Activated CD8-positive, alpha-beta memory T cell treated with anti-CD3 and anti-CD28 coated beads for 24 hours (primary cell): ENCODE results near the gene MACO1.
"Not testable (repeated sequence)": the region's sequence is repeated elsewhere in the genome, so short reads cannot be mapped to it uniquely, and the experiment has no call there.

Experiments used
- DNase-seq: peaks from one replicate; pipeline ENCODE4 v3.0.0-alpha.2; 2020

Gene MACO1

GRCh38 chr1:25430073-25430966 lies at the start of gene MACO1:
Gene MACO1 (plus strand): TSS chr1:25430897. CDS start chr1:25431099, 202 bp downstream.
- peak; percentile 100 for DNase-seq

- DNase-seq = not testable (repeated sequence)
Measured at GRCh38 chr1:25382543-25382942, 48.2 kb upstream of the MACO1 start.

GRCh38 chr1:25383090-25383489 lies 47.6 kb upstream of the MACO1 start:
- not testable (repeated sequence) for DNase-seq

DNA sequence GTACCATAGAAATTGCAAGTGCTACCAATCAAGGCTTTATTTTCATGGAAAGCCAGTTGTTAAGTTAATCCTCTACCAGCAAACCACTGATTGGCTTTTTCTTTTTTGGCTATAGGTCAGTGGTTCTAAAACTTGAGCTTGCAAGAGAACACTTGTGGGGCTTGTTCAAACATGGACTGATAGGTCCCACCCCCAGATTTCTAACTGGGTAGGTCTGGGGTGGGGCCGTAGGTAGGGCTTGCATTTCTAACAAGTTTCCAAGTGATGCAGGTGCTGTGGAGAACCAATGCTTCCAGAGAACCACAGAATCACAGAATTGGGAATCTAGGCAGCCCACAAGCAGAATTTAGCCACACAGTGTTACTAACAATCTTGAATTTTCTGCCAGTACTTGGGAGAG lies 46.8 kb upstream of the MACO1 start:
- DNase-seq = not testable (repeated sequence)

- not testable (repeated sequence) for DNase-seq
Measured at GRCh38 chr1:25387096-25387495, 43.6 kb upstream of the MACO1 start.

DNA sequence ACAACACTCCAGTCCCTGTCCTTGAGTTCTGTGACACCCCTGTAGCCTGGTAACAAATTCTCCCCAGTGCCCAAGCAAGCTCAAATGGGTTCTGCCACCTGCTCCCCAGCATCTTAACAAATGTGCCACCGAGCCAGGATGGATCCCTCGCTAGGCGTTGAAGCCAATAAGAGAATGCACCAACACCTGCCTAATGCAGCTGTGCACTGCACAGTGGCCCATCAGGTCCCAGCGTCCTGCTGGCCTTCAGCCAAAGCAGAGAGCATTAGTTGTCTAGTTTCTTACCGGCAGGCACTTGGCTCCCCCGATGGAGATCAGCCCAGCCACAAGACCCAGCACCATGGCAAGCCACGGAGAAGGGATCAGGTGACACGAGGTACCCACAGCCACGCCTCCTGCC lies 42.0 kb upstream of the MACO1 start:
- not testable (repeated sequence) for DNase-seq

DNA sequence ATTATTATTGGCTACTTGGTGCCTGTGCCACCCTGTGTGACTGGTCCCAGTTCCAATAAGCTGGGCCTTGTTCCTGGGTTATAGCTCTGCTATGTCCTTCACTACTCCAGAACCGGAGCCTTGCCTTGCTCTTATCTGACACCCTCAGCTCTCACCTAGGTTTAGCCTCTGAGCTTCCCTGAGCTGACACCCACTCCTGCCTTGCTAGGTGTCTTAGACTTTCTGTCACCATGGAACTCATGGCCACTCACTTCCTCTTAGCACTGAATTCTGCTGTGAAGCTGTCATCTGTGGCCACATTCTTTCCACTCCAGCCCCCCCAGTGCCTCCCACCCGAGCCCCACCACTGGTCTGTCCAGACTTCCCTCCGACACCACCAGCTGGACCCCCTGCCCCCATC lies 41.0 kb upstream of the MACO1 start:
- DNase-seq = not testable (repeated sequence)

- no peak for DNase-seq
Measured at GRCh38 chr1:25392841-25393240, 37.9 kb upstream of the MACO1 start.

GRCh38 chr1:25397549-25397948 lies 33.1 kb upstream of the MACO1 start:
- DNase-seq = not testable (repeated sequence)

GRCh38 chr1:25398079-25398478 lies 32.6 kb upstream of the MACO1 start:
- not testable (repeated sequence) for DNase-seq

DNA sequence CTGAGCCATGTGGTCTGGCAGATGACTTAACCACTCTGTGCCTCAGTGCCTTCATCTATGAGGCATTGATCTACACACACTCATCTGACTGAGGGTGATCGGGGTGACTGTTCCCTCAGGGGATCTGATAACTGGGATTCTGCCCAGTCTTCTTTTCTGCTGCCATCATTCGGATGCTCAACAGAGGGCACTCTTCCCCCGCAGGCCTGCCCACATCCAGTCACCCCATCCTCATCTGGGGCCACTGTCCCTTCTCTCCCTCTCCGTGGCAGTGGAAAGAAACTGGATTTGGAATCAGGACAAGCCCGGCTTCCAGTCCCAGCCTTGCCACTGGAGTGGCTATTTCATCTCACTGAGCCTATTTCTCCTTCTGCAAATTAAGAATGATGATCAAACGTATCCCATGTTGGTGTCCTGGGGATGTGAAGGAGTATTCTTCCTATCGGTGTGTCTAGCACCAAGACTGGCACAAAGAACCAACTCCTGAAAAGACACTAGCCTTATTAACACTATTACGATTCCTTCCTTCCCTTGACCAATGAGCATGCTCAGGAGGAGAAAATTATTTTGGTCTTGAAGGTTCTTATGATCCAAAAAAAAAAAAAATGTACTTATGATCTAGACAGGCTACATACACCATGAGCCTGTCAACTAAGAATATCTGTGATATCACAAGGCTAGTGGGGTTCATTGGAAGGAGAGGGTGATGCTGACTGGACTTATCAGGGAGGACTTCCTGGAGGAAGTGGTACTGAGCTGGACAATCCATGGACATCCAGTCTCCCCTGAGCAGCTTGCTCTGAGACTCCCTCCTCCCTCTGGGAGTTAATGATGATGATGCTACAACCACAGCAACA lies 27.5 kb upstream of the MACO1 start:
- not testable (repeated sequence) for DNase-seq

GRCh38 chr1:25405731-25406305 lies 24.9 kb upstream of the MACO1 start:
- not testable (repeated sequence) for DNase-seq

DNA sequence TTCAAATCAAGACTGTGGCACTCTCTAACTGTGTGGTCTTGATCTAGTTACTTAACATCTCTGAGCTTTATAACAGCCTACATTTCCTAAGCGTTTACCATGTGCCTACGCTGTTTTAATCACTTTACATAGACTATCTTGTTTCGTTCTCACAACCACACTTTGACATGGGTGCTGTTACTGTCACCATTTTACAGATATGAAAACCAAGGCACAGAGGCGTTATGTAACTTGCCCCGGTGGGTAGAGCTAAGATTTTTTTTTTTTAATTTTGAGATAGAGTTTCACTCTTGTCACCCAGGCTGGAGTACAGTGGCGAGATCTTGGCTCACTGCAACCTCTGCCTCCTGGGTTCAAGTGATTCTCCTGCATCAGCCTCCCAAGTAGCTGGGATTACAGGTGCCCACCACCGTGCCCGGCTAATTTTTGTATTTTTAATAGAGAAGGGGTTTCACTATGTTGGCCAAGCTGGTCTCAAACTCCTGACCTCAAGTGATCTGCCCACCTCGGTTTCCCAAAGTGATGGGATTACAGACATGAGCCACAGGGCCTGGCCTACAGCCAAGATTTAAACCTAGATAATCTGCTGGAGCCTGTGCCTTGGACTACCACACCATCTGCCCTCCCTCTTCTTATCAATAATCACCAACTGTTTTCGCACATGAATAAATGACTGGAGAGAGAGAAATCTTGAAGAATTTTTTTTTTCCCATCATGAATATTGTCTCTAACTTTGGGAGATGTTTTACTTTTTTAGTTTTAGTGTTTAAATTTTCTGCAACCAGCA lies 20.9 kb upstream of the MACO1 start:
- DNase-seq = not testable (repeated sequence)

GRCh38 chr1:25412872-25413623 lies 17.6 kb upstream of the MACO1 start:
- not testable (repeated sequence) for DNase-seq

GRCh38 chr1:25414157-25414556 lies 16.5 kb upstream of the MACO1 start:
- not testable (repeated sequence) for DNase-seq

DNA sequence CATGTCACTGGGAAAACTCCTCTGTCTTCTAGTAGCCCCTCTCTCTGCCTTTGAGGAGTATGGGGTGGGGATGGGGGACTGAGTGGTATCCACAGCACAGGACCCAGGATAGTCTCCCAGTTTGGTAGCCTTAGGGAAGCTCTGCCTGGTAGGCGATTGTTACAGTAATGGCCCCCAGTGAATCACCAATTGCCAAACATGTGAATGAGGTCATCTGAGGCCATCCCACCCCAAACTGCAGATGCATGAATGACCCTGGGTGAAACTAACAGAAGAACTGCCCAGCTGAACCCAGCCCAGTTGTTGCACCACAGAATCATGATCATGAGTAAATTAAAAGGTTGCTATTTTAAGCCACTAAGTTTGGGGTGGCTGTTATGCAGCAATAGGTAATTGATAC lies 16.1 kb upstream of the MACO1 start:
- DNase-seq = not testable (repeated sequence)

- DNase-seq = not testable (repeated sequence)
Measured at GRCh38 chr1:25417280-25417679, 13.4 kb upstream of the MACO1 start.

- not testable (repeated sequence) for DNase-seq
Measured at GRCh38 chr1:25419339-25419738, 11.4 kb upstream of the MACO1 start.

- DNase-seq = not testable (repeated sequence)
Measured at GRCh38 chr1:25420715-25421114, 10.0 kb upstream of the MACO1 start, which contains the start of gene RHCE. Gene RHCE (minus strand): TSS chr1:25420825. CDS start chr1:25420786, 39 bp downstream.

- DNase-seq = not testable (repeated sequence)
Measured at GRCh38 chr1:25423206-25423605, 7.5 kb upstream of the MACO1 start.
